ENCODE measurements around the gene C12orf75. TPM values are rescaled to one million over a fixed set of nuclear protein-coding genes. Genes with fewer than 3 reads are reported as not detected.

Gene C12orf75
- total RNA-seq, 1 experiment from 2014 or later, result 1.3 TPM

GRCh38 chr12:105325117-105325516 lies 5.4 kb upstream of the C12orf75 start:
- no TSS peak for BruUV-seq (replicated peaks)
- Histone ChIP-seq H3K4me1 (replicated peaks; ENCODE audit: insufficient read depth) (no peaks in the 10 kb centered on the region), H4K20me1 (ENCODE audit: insufficient read depth) (no peaks in the 10 kb centered on the region), H3K4me3 (no peak overlapping the region), H3K27me3 (ENCODE audit: insufficient read depth, low read depth) (peaks cover 11% of the 10 kb centered on the region; the same call in 1 of the 2 replicates), H3K36me3 (ENCODE audit: low read depth) (no peaks in the 10 kb centered on the region), H3K27ac (no peak overlapping the region), H3K9me3 (ENCODE audit: insufficient read depth, low read depth) (no peaks in the 10 kb centered on the region), H3K4me2 (no peak overlapping the region), H3F3A (ENCODE audit: insufficient read depth, low read depth) (no peaks in the 10 kb centered on the region), H3K9me2 (ENCODE audit: insufficient read depth) (no peaks in the 10 kb centered on the region), H2AFZ (no peak overlapping the region), H3K79me2 (ENCODE audit: low read depth) (no peaks in the 10 kb centered on the region)
- TF ChIP-seq EZH2 (IDR thresholded peaks at IDR 0.05; ENCODE audit: low read depth) (no peak), CTCF (conservative IDR thresholded peaks at IDR 0.05) (no peak)
- ChIA-PET CTCF (no interaction called here), POLR2A (ENCODE audit: unreplicated experiment) (no interaction called here)
- intact Hi-C loops (cut with micrococcal nuclease; ENCODE audit: unreplicated experiment), result no loop called here
- DNase-seq, result no peak

- H3K9me3 ChIP-seq (ENCODE audit: insufficient read depth, low read depth), result no peaks in the 10 kb centered on the region
- no peaks in the 10 kb centered on the region for H4K20me1 ChIP-seq (ENCODE audit: insufficient read depth)
- H3F3A ChIP-seq (ENCODE audit: insufficient read depth, low read depth), result no peaks in the 10 kb centered on the region
- no peak overlapping the region for H3K4me2 ChIP-seq
- no peak overlapping the region for H3K4me3 ChIP-seq
- H3K27ac ChIP-seq, result no peak overlapping the region
- no peak overlapping the region for H2AFZ ChIP-seq
- ChIA-PET POLR2A (ENCODE audit: unreplicated experiment) (no interaction called here), CTCF (no interaction called here)
- no peaks in the 10 kb centered on the region for H3K9me2 ChIP-seq (ENCODE audit: insufficient read depth)
- H3K4me1 ChIP-seq (replicated peaks; ENCODE audit: insufficient read depth), result no peaks in the 10 kb centered on the region
- H3K79me2 ChIP-seq (ENCODE audit: low read depth), result no peaks in the 10 kb centered on the region
- no TSS peak for BruUV-seq (replicated peaks)
- H3K27me3 ChIP-seq (ENCODE audit: insufficient read depth, low read depth), result no peaks in the 10 kb centered on the region; the same call in 1 of the 2 replicates
- H3K36me3 ChIP-seq (ENCODE audit: low read depth), result no peaks in the 10 kb centered on the region
- DNase-seq, result no peak
- intact Hi-C loops (cut with micrococcal nuclease; ENCODE audit: unreplicated experiment), result no loop called here
- TF ChIP-seq EZH2 (IDR thresholded peaks at IDR 0.05; ENCODE audit: low read depth) (no peak), CTCF (conservative IDR thresholded peaks at IDR 0.05) (no peak)
These were observed 587 bp upstream of the C12orf75 start for GRCh38 chr12:105329926-105330282.

GRCh38 chr12:105330931-105331804 lies 677 bp downstream of the C12orf75 start:
- Histone ChIP-seq H3K4me1 (replicated peaks; ENCODE audit: insufficient read depth) (no peaks in the 10 kb centered on the region), H3K9me3 (ENCODE audit: insufficient read depth, low read depth) (no peaks in the 10 kb centered on the region), H2AFZ (no peak overlapping the region), H3K9me2 (ENCODE audit: insufficient read depth) (no peaks in the 10 kb centered on the region), H3K36me3 (ENCODE audit: low read depth) (no peaks in the 10 kb centered on the region), H3K4me3 (no peak overlapping the region), H3K79me2 (ENCODE audit: low read depth) (no peaks in the 10 kb centered on the region), H3F3A (ENCODE audit: insufficient read depth, low read depth) (no peaks in the 10 kb centered on the region), H4K20me1 (ENCODE audit: insufficient read depth) (no peaks in the 10 kb centered on the region), H3K4me2 (no peak overlapping the region), H3K27ac (no peak overlapping the region), H3K27me3 (ENCODE audit: insufficient read depth, low read depth) (no peaks in the 10 kb centered on the region; the same call in 1 of the 2 replicates)
- CTCF ChIA-PET, result no interaction called here
- TF ChIP-seq EZH2 (IDR thresholded peaks at IDR 0.05; ENCODE audit: low read depth), result no peak
- TF ChIP-seq CTCF (conservative IDR thresholded peaks at IDR 0.05), result no peak
- DNase-seq, result no peak
- intact Hi-C loops (cut with micrococcal nuclease; ENCODE audit: unreplicated experiment), result no loop called here
- POLR2A ChIA-PET (ENCODE audit: unreplicated experiment), result no interaction called here
- BruUV-seq (replicated peaks), result no TSS peak
